K562 (cell line): Measurements from ENCODE around the gene MICAL2.

Source experiments
- CHD2 ChIP-seq: IDR thresholded peaks from 2 replicates; pipeline ENCODE4 v1.6.1; 2011; ENCODE audit warnings: low read depth, low read length
- EGR1 ChIP-seq: fragments of 450-650 bp; conservative IDR thresholded peaks from 2 replicates; pipeline ENCODE4 v1.6.1; 2017; ENCODE audit warnings: mild to moderate bottlenecking
- PCBP1 ChIP-seq: fragments of 200-400 bp; formaldehyde crosslinking; IDR thresholded peaks from 2 replicates; pipeline ENCODE4 v1.6.1; 2018; ENCODE audit warnings: mild to moderate bottlenecking, low read depth, low read length; ENCODE audit not compliant: poor library complexity, severe bottlenecking
- REST ChIP-seq, 2 experiments: fragments of 450-650 bp; formaldehyde crosslinking in 1 of 2; IDR thresholded peaks; 2 replicates each; pipeline versions ENCODE4 v1.4.0 to v1.6.1; 2014 to 2020; ENCODE audit warnings: mild to moderate bottlenecking in 2 of 2, borderline replicate concordance in 1 of 2, low read depth in 1 of 2
- TF ChIP-seq, protein P1 (sequence below), 3 experiments: IDR thresholded peaks in 2 of 3; conservative IDR thresholded peaks in 1 of 3; 2 replicates each; pipeline ENCODE4 v1.5.1; 2011 to 2012; ENCODE audit warnings: low read length in 3 of 3, mild to moderate bottlenecking in 3 of 3, control low read depth in 2 of 3, improper control_type of control experiment in 1 of 3, inconsistent platforms in 1 of 3, low read depth in 1 of 3, mixed read lengths in 1 of 3, moderate library complexity in 1 of 3; ENCODE audit not compliant: insufficient read depth in 2 of 3
- TF ChIP-seq, protein P2 (sequence below), 2 experiments: fragments of 200-800 bp in 1 of 2; sonication (Bioruptor generic) in 1 of 2; sonication (generic) in 1 of 2; formaldehyde crosslinking in 1 of 2; IDR thresholded peaks in 1 of 2; conservative IDR thresholded peaks in 1 of 2; 2 replicates each; pipeline versions ENCODE4 v1.5.0 to v1.6.1; 2016 to 2020; ENCODE audit warnings: missing compliant biosample characterization in 1 of 2, missing genetic modification characterization in 1 of 2, missing genetic modification reagents in 1 of 2
- TF ChIP-seq, protein P3 (sequence below): sonication (generic); formaldehyde crosslinking; IDR thresholded peaks from 2 replicates; pipeline ENCODE4 v1.9.0; 2022; ENCODE audit warnings: mild to moderate bottlenecking, missing genetic modification reagents

- TF ChIP-seq EGR1, result no peak
- no peak for TF ChIP-seq REST (IDR thresholded peaks at IDR 0.05; ENCODE audit: borderline replicate concordance)
- TF ChIP-seq REST (CRISPR knock-in tag; IDR thresholded peaks at IDR 0.05; ENCODE audit: low read depth), result no peak
- TF ChIP-seq, protein P1, sequence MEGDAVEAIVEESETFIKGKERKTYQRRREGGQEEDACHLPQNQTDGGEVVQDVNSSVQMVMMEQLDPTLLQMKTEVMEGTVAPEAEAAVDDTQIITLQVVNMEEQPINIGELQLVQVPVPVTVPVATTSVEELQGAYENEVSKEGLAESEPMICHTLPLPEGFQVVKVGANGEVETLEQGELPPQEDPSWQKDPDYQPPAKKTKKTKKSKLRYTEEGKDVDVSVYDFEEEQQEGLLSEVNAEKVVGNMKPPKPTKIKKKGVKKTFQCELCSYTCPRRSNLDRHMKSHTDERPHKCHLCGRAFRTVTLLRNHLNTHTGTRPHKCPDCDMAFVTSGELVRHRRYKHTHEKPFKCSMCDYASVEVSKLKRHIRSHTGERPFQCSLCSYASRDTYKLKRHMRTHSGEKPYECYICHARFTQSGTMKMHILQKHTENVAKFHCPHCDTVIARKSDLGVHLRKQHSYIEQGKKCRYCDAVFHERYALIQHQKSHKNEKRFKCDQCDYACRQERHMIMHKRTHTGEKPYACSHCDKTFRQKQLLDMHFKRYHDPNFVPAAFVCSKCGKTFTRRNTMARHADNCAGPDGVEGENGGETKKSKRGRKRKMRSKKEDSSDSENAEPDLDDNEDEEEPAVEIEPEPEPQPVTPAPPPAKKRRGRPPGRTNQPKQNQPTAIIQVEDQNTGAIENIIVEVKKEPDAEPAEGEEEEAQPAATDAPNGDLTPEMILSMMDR (IDR thresholded peaks at IDR 0.05 in 2 of 3, conservative IDR thresholded peaks at IDR 0.05 in 1 of 3; ENCODE audit: insufficient read depth in 2 of 3, low read depth in 1 of 3, low read length in 3 of 3), result no peak
- TF ChIP-seq CHD2, result no peak
- TF ChIP-seq PCBP1, result no peak
- TF ChIP-seq, protein P2, sequence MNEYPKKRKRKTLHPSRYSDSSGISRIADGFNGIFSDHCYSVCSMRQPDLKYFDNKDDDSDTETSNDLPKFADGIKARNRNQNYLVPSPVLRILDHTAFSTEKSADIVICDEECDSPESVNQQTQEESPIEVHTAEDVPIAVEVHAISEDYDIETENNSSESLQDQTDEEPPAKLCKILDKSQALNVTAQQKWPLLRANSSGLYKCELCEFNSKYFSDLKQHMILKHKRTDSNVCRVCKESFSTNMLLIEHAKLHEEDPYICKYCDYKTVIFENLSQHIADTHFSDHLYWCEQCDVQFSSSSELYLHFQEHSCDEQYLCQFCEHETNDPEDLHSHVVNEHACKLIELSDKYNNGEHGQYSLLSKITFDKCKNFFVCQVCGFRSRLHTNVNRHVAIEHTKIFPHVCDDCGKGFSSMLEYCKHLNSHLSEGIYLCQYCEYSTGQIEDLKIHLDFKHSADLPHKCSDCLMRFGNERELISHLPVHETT (CRISPR knock-in tag; conservative IDR thresholded peaks at IDR 0.05 in 1 of 2, IDR thresholded peaks at IDR 0.05 in 1 of 2), result no peak
- TF ChIP-seq, protein P3, sequence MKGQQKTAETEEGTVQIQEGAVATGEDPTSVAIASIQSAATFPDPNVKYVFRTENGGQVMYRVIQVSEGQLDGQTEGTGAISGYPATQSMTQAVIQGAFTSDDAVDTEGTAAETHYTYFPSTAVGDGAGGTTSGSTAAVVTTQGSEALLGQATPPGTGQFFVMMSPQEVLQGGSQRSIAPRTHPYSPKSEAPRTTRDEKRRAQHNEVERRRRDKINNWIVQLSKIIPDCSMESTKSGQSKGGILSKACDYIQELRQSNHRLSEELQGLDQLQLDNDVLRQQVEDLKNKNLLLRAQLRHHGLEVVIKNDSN, result no peak
Observed at GRCh38 chr11:12071574-12071973, 38.8 kb upstream of the MICAL2 start.
